ENCODE data around the gene NKX6-2.
"Not testable (repeated sequence)": the region's sequence is repeated elsewhere in the genome, so short reads cannot be mapped to it uniquely, and the experiment has no call there.

DNA sequence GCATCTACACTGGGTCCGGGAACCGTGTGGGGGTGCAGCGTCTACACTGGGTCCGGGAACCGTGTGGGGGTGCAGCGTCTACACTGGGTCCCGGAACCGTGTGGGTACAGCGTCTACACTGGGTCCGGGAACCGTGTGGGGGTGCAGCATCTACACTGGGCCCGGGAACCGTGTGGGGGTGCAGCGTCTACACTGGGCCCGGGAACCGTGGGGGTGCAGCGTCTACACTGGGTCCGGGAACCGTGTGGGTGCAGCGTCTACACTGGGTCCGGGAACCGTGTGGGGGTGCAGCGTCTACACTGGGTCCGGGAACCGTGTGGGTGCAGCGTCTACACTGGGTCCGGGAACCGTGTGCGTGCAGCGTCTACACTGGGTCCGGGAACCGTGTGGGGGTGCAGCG lies 6.2 kb upstream of the NKX6-2 start:
- TF ChIP-seq, protein P1, sequence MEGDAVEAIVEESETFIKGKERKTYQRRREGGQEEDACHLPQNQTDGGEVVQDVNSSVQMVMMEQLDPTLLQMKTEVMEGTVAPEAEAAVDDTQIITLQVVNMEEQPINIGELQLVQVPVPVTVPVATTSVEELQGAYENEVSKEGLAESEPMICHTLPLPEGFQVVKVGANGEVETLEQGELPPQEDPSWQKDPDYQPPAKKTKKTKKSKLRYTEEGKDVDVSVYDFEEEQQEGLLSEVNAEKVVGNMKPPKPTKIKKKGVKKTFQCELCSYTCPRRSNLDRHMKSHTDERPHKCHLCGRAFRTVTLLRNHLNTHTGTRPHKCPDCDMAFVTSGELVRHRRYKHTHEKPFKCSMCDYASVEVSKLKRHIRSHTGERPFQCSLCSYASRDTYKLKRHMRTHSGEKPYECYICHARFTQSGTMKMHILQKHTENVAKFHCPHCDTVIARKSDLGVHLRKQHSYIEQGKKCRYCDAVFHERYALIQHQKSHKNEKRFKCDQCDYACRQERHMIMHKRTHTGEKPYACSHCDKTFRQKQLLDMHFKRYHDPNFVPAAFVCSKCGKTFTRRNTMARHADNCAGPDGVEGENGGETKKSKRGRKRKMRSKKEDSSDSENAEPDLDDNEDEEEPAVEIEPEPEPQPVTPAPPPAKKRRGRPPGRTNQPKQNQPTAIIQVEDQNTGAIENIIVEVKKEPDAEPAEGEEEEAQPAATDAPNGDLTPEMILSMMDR (IDR thresholded peaks at IDR 0.05; ENCODE audit: control extremely low read depth in 1 of 3, insufficient read depth in 1 of 3, low read depth in 1 of 3, low read length in 3 of 3) = not testable (repeated sequence)
- not testable (repeated sequence) for TF ChIP-seq POLR2A (IDR thresholded peaks at IDR 0.05; ENCODE audit: control extremely low read depth in 1 of 2, low read depth in 2 of 2, low read length in 2 of 2); POLR2AphosphoS5 (IDR thresholded peaks at IDR 0.05; ENCODE audit: low read depth, low read length); SP4 (IDR thresholded peaks at IDR 0.05; ENCODE audit: low read length); GABPA (IDR thresholded peaks at IDR 0.05; ENCODE audit: borderline replicate concordance, insufficient read depth, low read length); CHD1 (IDR thresholded peaks at IDR 0.05; ENCODE audit: low read depth, low read length); EP300 (IDR thresholded peaks at IDR 0.05; ENCODE audit: borderline replicate concordance in 1 of 2, low read depth in 2 of 2, low read length in 2 of 2); SUZ12 (IDR thresholded peaks at IDR 0.05; ENCODE audit: low read length); EZH2 (IDR thresholded peaks at IDR 0.05; ENCODE audit: low read depth, low read length, severe bottlenecking)
- TF ChIP-seq, protein P2, sequence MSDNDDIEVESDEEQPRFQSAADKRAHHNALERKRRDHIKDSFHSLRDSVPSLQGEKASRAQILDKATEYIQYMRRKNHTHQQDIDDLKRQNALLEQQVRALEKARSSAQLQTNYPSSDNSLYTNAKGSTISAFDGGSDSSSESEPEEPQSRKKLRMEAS (IDR thresholded peaks at IDR 0.05) = not testable (repeated sequence)
- TF ChIP-seq, protein P3, sequence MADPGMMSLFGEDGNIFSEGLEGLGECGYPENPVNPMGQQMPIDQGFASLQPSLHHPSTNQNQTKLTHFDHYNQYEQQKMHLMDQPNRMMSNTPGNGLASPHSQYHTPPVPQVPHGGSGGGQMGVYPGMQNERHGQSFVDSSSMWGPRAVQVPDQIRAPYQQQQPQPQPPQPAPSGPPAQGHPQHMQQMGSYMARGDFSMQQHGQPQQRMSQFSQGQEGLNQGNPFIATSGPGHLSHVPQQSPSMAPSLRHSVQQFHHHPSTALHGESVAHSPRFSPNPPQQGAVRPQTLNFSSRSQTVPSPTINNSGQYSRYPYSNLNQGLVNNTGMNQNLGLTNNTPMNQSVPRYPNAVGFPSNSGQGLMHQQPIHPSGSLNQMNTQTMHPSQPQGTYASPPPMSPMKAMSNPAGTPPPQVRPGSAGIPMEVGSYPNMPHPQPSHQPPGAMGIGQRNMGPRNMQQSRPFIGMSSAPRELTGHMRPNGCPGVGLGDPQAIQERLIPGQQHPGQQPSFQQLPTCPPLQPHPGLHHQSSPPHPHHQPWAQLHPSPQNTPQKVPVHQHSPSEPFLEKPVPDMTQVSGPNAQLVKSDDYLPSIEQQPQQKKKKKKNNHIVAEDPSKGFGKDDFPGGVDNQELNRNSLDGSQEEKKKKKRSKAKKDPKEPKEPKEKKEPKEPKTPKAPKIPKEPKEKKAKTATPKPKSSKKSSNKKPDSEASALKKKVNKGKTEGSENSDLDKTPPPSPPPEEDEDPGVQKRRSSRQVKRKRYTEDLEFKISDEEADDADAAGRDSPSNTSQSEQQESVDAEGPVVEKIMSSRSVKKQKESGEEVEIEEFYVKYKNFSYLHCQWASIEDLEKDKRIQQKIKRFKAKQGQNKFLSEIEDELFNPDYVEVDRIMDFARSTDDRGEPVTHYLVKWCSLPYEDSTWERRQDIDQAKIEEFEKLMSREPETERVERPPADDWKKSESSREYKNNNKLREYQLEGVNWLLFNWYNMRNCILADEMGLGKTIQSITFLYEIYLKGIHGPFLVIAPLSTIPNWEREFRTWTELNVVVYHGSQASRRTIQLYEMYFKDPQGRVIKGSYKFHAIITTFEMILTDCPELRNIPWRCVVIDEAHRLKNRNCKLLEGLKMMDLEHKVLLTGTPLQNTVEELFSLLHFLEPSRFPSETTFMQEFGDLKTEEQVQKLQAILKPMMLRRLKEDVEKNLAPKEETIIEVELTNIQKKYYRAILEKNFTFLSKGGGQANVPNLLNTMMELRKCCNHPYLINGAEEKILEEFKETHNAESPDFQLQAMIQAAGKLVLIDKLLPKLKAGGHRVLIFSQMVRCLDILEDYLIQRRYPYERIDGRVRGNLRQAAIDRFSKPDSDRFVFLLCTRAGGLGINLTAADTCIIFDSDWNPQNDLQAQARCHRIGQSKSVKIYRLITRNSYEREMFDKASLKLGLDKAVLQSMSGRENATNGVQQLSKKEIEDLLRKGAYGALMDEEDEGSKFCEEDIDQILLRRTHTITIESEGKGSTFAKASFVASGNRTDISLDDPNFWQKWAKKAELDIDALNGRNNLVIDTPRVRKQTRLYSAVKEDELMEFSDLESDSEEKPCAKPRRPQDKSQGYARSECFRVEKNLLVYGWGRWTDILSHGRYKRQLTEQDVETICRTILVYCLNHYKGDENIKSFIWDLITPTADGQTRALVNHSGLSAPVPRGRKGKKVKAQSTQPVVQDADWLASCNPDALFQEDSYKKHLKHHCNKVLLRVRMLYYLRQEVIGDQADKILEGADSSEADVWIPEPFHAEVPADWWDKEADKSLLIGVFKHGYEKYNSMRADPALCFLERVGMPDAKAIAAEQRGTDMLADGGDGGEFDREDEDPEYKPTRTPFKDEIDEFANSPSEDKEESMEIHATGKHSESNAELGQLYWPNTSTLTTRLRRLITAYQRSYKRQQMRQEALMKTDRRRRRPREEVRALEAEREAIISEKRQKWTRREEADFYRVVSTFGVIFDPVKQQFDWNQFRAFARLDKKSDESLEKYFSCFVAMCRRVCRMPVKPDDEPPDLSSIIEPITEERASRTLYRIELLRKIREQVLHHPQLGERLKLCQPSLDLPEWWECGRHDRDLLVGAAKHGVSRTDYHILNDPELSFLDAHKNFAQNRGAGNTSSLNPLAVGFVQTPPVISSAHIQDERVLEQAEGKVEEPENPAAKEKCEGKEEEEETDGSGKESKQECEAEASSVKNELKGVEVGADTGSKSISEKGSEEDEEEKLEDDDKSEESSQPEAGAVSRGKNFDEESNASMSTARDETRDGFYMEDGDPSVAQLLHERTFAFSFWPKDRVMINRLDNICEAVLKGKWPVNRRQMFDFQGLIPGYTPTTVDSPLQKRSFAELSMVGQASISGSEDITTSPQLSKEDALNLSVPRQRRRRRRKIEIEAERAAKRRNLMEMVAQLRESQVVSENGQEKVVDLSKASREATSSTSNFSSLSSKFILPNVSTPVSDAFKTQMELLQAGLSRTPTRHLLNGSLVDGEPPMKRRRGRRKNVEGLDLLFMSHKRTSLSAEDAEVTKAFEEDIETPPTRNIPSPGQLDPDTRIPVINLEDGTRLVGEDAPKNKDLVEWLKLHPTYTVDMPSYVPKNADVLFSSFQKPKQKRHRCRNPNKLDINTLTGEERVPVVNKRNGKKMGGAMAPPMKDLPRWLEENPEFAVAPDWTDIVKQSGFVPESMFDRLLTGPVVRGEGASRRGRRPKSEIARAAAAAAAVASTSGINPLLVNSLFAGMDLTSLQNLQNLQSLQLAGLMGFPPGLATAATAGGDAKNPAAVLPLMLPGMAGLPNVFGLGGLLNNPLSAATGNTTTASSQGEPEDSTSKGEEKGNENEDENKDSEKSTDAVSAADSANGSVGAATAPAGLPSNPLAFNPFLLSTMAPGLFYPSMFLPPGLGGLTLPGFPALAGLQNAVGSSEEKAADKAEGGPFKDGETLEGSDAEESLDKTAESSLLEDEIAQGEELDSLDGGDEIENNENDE (IDR thresholded peaks at IDR 0.05; ENCODE audit: insufficient replicate concordance, low read length) = not testable (repeated sequence)
- TF ChIP-seq, protein P4, sequence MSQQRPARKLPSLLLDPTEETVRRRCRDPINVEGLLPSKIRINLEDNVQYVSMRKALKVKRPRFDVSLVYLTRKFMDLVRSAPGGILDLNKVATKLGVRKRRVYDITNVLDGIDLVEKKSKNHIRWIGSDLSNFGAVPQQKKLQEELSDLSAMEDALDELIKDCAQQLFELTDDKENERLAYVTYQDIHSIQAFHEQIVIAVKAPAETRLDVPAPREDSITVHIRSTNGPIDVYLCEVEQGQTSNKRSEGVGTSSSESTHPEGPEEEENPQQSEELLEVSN (IDR thresholded peaks at IDR 0.05) = not testable (repeated sequence)

Measured in H1 (cell line).